ENCODE results near the gene CSK.

CSK gene

GRCh38 chr15:74815121-74815934 is 33.4 kb downstream of the CSK start:
- no peak for DNase-seq
- peaks cover 9% of the 10 kb centered on the region for H3K4me1 Mint-ChIP-seq
- no peak for ATAC-seq
- H3K27me3 Mint-ChIP-seq: no peaks in the 10 kb centered on the region
- no peak overlapping the region for H3K27ac Mint-ChIP-seq
- no peaks in the 10 kb centered on the region for H3K36me3 Mint-ChIP-seq (ENCODE audit: low read depth)
- H3K4me3 Mint-ChIP-seq: no peak overlapping the region
- no peaks in the 10 kb centered on the region for H3K9me3 Mint-ChIP-seq

DNA sequence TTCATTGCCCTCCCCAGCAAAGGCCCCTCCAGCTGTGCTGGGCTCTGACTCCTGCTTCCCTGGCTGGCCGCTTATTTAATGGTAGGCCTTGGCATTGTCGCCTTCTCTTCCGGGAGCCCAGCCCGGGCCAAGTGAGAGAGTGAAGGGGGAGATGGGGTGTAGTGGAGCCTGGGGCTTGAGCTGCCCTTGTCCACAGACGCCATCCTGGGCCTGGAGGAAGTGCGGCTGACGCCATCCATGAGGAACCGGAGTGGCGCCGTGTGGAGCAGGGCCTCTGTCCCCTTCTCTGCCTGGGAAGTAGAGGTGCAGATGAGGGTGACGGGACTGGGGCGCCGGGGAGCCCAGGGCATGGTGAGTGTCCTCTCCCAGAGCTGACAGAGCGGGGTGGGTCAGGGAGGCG is 34.1 kb downstream of the CSK start:
- no peak overlapping the region for H3K4me3 Mint-ChIP-seq
- H3K27ac Mint-ChIP-seq: no peak overlapping the region
- H3K27me3 Mint-ChIP-seq: no peaks in the 10 kb centered on the region
- no peaks in the 10 kb centered on the region for H3K36me3 Mint-ChIP-seq (ENCODE audit: low read depth)
- no peak for ATAC-seq
- no peak for DNase-seq
- H3K4me1 Mint-ChIP-seq: peaks cover 9% of the 10 kb centered on the region
- H3K9me3 Mint-ChIP-seq: no peaks in the 10 kb centered on the region

DNA sequence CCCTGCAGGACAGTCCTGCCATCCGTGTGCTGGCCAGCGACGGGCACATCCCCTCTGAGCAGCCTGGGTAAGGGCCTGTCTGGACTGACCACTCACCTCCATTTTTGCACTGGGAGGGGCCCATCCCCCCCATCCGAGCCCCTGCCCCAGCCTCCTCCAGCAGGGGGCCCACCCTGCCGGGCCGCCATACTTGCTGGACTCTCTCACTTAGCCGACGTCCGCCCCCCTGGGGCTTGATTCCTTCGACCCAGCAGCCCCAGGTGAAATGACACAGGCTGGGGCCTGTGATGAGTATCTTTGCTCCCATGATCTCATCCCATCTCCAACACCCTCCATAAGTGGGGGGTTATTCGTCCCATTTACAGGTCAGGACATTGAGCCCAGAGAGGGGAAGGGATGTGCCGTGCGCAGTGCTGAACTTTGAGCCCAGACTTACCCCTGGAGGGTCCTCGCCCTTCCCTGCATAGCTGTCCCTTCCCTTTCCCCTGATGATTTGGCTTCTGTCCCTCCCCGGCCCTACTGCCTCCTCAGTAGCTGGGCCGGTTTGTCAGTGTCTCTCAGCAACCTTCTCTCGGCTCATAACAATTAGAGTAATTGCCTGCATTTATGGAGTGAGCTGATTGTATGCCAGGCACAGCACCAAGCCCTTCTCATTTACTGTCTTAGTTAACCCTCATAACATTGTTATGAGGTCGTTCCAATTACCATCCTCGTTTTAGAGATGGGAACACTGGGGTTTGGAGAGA is 34.9 kb downstream of the CSK start:
- no peaks in the 10 kb centered on the region for H3K9me3 Mint-ChIP-seq
- no peak for ATAC-seq
- no peak overlapping the region for H3K27ac Mint-ChIP-seq
- H3K36me3 Mint-ChIP-seq (ENCODE audit: low read depth): no peaks in the 10 kb centered on the region
- no peaks in the 10 kb centered on the region for H3K27me3 Mint-ChIP-seq
- no peak overlapping the region for H3K4me3 Mint-ChIP-seq
- no peak for DNase-seq
- peaks cover 10% of the 10 kb centered on the region for H3K4me1 Mint-ChIP-seq

DNA sequence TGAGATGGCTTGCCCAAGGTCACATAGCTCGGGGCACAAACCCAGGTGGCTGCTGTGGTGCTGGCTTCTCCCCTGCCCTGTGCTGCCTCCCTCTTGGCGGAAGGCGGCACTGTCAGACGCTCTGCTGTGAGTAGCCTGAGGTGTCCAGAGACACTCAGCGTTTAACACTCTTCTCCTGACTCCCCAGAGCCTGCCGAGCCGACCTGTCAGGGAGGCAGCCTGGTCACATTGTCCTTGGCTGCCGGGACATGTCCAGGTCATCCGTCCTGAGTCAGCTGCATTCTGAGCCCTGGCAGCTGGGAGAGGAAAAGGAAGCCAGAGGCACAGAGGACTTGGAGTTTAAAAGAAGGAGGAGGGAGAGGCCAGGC is 35.5 kb downstream of the CSK start:
- DNase-seq: no peak
- no peaks in the 10 kb centered on the region for H3K36me3 Mint-ChIP-seq (ENCODE audit: low read depth)
- no peaks in the 10 kb centered on the region for H3K9me3 Mint-ChIP-seq
- ATAC-seq: no peak
- H3K27me3 Mint-ChIP-seq: no peaks in the 10 kb centered on the region
- no peak overlapping the region for H3K27ac Mint-ChIP-seq
- no peak overlapping the region for H3K4me3 Mint-ChIP-seq
- H3K4me1 Mint-ChIP-seq: peaks cover 10% of the 10 kb centered on the region

DNA sequence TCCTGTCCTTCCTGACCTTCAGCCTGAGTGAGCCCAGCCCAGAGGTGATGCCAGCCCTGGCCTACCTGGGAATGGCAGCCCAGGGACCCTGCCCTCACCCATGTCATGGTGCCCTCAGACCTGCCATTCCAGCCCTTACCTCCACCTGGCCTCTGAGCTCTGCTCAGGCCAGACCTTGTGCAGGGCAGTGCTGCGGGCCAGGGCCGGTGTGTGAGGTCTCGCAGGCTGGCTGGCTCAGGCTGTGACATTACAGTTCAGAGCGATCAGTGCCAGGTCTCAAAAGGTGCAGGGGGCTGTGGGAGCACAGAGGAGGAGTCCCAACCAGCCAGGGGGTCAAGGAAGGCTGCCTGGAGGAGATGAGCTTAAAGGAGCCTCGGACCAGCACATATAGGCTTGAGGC is 38.2 kb downstream of the CSK start:
- H3K9me3 Mint-ChIP-seq: no peaks in the 10 kb centered on the region
- H3K4me3 Mint-ChIP-seq: no peak overlapping the region
- H3K4me1 Mint-ChIP-seq: peaks cover 10% of the 10 kb centered on the region
- DNase-seq: no peak
- no peak overlapping the region for H3K27ac Mint-ChIP-seq
- H3K36me3 Mint-ChIP-seq (ENCODE audit: low read depth): no peaks in the 10 kb centered on the region
- H3K27me3 Mint-ChIP-seq: peaks cover 6% of the 10 kb centered on the region
- no peak for ATAC-seq

DNA sequence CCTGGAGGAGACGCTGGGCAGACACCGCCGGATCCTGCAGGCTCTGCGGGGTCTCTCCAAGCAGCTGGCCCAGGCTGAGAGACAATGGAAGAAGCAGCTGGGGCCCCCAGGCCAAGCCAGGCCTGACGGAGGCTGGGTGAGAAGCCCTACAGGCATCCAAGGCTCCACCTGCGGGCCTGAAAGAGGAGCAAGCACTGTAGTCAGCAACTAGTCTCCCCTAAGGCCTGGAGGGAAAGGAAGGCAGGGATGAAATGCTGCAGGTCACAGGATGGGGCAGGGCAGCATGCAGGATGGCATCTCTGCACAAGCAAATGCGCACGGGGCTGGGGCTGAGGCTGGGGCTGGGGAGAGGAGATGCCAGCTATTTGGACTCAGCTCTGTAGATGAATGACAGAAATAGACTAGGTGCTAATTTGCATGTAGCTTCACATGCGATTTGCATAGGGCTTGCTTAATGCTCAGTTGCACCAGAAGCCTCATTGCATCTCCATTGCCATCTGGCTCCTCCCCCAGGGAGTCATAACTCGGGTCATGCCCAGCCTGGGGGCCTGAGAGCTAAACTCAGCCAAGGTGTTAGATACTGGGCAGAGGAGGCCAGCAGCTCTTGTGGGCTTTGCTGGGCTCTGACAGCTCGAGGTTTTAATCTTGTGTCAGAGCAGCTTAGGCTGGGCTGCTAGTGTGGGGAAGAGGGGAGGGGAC is 39.4 kb downstream of the CSK start:
- H3K27ac Mint-ChIP-seq: no peak overlapping the region
- peaks cover 10% of the 10 kb centered on the region for H3K4me1 Mint-ChIP-seq
- peaks cover 11% of the 10 kb centered on the region for H3K27me3 Mint-ChIP-seq
- no peak overlapping the region for H3K4me3 Mint-ChIP-seq
- ATAC-seq (no peak), DNase-seq (no peak)
- H3K9me3 Mint-ChIP-seq: no peaks in the 10 kb centered on the region
- no peaks in the 10 kb centered on the region for H3K36me3 Mint-ChIP-seq (ENCODE audit: low read depth)

- H3K9me3 Mint-ChIP-seq: no peaks in the 10 kb centered on the region
- ATAC-seq: no peak
- no peak overlapping the region for H3K4me3 Mint-ChIP-seq
These were observed 39.9 kb downstream of the CSK start for GRCh38 chr15:74821790-74822158.

GRCh38 chr15:74822233-74822632 is 40.4 kb downstream of the CSK start:
- H3K4me3 Mint-ChIP-seq: no peak overlapping the region
- no peaks in the 10 kb centered on the region for H3K9me3 Mint-ChIP-seq
- DNase-seq (no peak), ATAC-seq (no peak)
- peaks cover 10% of the 10 kb centered on the region for H3K4me1 Mint-ChIP-seq
- no peaks in the 10 kb centered on the region for H3K36me3 Mint-ChIP-seq (ENCODE audit: low read depth)
- no peak overlapping the region for H3K27ac Mint-ChIP-seq
- peaks cover 15% of the 10 kb centered on the region for H3K27me3 Mint-ChIP-seq

More at GRCh38 chr15:74821790-74822158, 39.9 kb downstream of the CSK start:
- Mint-ChIP-seq H3K36me3 (ENCODE audit: low read depth) (no peaks in the 10 kb centered on the region), H3K4me1 (peaks cover 10% of the 10 kb centered on the region), H3K27me3 (peaks cover 11% of the 10 kb centered on the region), H3K27ac (no peak overlapping the region)
- DNase-seq: no peak

GRCh38 chr15:74823324-74823723 is 41.4 kb downstream of the CSK start:
- peaks cover 26% of the 10 kb centered on the region for H3K27me3 Mint-ChIP-seq
- H3K9me3 Mint-ChIP-seq: no peaks in the 10 kb centered on the region
- H3K4me3 Mint-ChIP-seq: no peak overlapping the region
- no peak overlapping the region for H3K27ac Mint-ChIP-seq
- H3K36me3 Mint-ChIP-seq (ENCODE audit: low read depth): no peaks in the 10 kb centered on the region
- DNase-seq: no peak
- H3K4me1 Mint-ChIP-seq: peaks cover 10% of the 10 kb centered on the region
- ATAC-seq: no peak

- no peaks in the 10 kb centered on the region for H3K9me3 Mint-ChIP-seq
- DNase-seq: no peak
- H3K4me1 Mint-ChIP-seq: peaks cover 2% of the 10 kb centered on the region
- H3K27me3 Mint-ChIP-seq: peaks cover 34% of the 10 kb centered on the region
- no peak for ATAC-seq
- H3K4me3 Mint-ChIP-seq: no peak overlapping the region
- no peaks in the 10 kb centered on the region for H3K36me3 Mint-ChIP-seq (ENCODE audit: low read depth)
- no peak overlapping the region for H3K27ac Mint-ChIP-seq
These were observed 43.1 kb downstream of the CSK start for GRCh38 chr15:74824976-74825375.

- H3K27ac Mint-ChIP-seq: no peak overlapping the region
- H3K4me1 Mint-ChIP-seq: peaks cover 2% of the 10 kb centered on the region
- H3K4me3 Mint-ChIP-seq: no peak overlapping the region
- no peaks in the 10 kb centered on the region for H3K9me3 Mint-ChIP-seq
- DNase-seq (no peak), ATAC-seq (no peak)
- peaks cover 38% of the 10 kb centered on the region for H3K27me3 Mint-ChIP-seq
- H3K36me3 Mint-ChIP-seq (ENCODE audit: low read depth): no peaks in the 10 kb centered on the region
These were observed 44.0 kb downstream of the CSK start for GRCh38 chr15:74825866-74826265.

- no peak for ATAC-seq
- peak; percentile 47 for DNase-seq
- Mint-ChIP-seq H3K4me1 (peaks cover 2% of the 10 kb centered on the region), H3K9me3 (no peaks in the 10 kb centered on the region), H3K4me3 (no peak within 1 kb of the TSS), H3K27ac (no peak within 1 kb of the TSS), H3K27me3 (peaks cover 38% of the 10 kb centered on the region), H3K36me3 (ENCODE audit: low read depth) (no peaks in the 10 kb centered on the region)
These were observed 44.5 kb downstream of the CSK start, which contains the start of gene CPLX3 for GRCh38 chr15:74826364-74826819. CPLX3 (plus strand) TSS chr15:74826627; CDS start chr15:74826704, 77 bp downstream.

DNA sequence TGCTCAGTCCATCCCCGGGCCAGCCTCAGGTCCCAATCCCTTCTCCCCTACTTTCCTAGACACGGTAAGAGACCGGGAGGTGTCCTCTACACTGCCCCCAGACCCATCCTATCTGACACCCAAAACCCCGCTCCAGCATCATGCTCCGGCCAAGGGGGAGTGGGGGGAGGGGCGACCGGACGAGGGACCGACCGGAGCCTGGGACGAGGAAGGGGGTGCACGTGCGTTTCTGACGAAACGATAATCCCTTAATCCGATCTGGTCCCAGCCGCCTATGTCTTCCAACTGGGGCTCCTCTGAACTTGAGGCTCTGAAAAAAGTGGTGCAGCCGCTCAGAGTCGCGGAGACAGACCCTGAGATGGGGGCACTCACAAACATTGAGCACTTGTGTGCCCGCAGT is 45.0 kb downstream of the CSK start:
- no peak overlapping the region for H3K4me3 Mint-ChIP-seq
- DNase-seq (no peak), ATAC-seq (no peak)
- H3K4me1 Mint-ChIP-seq: no peaks in the 10 kb centered on the region
- no peaks in the 10 kb centered on the region for H3K9me3 Mint-ChIP-seq
- peaks cover 38% of the 10 kb centered on the region for H3K27me3 Mint-ChIP-seq
- no peak overlapping the region for H3K27ac Mint-ChIP-seq
- no peaks in the 10 kb centered on the region for H3K36me3 Mint-ChIP-seq (ENCODE audit: low read depth)

- no peaks in the 10 kb centered on the region for H3K36me3 Mint-ChIP-seq (ENCODE audit: low read depth)
These were observed 45.7 kb downstream of the CSK start for GRCh38 chr15:74827614-74828013.

DNA sequence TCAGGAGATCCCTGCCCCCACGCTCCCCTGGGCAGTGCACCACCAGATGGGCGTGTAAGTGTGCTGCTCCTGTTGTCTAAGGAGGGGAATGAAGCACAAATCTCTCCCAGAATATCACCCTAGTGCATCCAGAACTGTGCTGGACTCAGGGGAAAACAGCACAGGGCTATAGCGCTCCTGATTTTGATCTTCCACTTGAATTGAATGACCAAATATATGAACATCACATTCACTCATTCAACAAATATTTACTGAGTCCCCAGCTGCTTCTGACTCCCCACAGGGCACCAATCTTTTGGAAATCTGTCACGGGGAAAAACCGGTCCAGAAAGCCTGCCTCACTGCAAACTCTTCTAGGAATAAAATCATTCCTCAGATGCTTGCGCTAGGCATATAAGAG is 47.0 kb downstream of the CSK start:
- peaks cover 38% of the 10 kb centered on the region for H3K27me3 Mint-ChIP-seq
- no peak overlapping the region for H3K27ac Mint-ChIP-seq
- H3K9me3 Mint-ChIP-seq: no peaks in the 10 kb centered on the region
- no peaks in the 10 kb centered on the region for H3K4me1 Mint-ChIP-seq
- no peak for ATAC-seq
- H3K36me3 Mint-ChIP-seq (ENCODE audit: low read depth): no peaks in the 10 kb centered on the region
- no peak overlapping the region for H3K4me3 Mint-ChIP-seq
- no peak for DNase-seq

More at GRCh38 chr15:74827614-74828013, 45.7 kb downstream of the CSK start:
- Mint-ChIP-seq H3K4me3 (no peak overlapping the region), H3K27me3 (peaks cover 38% of the 10 kb centered on the region), H3K9me3 (no peaks in the 10 kb centered on the region), H3K27ac (no peak overlapping the region), H3K4me1 (no peaks in the 10 kb centered on the region)
- no peak for ATAC-seq
- no peak for DNase-seq

Data from activated naive CD8-positive, alpha-beta T cell treated with anti-CD3 and anti-CD28 coated beads, Interleukin-2, amount 50 U/mL, for 24 hours (primary cell).